ENCODE measurements around the gene MYT1.
"Not testable (repeated sequence)": the region's sequence is repeated elsewhere in the genome, so short reads cannot be mapped to it uniquely, and the experiment has no call there.

Gene MYT1

DNA sequence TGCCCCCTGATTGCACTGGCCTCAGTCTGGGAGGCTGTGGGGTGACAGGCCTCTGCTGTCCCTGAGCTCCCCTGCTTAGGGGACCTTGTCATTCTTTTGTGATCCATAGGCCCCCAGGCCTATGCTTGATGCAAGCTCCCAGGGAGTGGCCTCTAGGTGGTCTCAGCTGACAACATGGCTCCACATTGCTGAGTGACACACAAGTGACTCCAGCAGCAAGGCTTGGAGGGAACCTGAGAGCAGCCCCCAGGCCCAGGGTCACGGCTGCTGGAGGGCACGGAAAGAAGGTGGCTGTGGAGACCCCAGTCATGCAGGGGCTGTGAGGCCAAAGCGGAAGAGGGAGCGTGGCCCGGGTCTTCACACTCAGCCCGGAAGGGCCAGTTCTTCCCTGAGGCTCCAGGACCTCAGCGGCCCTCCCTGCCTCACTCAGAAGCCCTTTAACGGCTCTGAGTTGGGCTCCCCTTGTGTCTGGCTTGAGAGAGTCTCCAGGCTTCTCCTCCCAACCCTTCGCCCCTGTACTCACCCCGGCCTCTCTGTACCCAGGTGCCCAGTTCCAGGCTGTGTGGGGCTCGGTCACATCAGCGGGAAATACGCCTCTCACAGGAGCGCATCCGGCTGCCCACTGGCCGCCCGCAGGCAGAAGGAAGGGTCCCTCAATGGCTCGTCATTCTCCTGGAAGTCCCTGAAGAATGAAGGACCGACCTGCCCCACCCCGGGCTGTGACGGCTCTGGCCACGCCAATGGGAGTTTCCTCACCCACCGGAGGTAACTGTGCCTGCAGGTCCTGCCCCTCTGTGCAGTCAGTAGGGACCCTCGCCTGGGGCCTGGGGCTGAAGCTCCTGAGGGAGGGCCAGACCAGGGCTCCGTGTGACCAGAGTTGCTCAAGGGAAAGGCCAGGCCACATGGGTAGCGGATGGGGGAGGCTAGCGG lies 67.6 kb downstream of the MYT1 start:
- DNase-seq (ENCODE audit: low read depth in 2 of 2), result no peak

DNA sequence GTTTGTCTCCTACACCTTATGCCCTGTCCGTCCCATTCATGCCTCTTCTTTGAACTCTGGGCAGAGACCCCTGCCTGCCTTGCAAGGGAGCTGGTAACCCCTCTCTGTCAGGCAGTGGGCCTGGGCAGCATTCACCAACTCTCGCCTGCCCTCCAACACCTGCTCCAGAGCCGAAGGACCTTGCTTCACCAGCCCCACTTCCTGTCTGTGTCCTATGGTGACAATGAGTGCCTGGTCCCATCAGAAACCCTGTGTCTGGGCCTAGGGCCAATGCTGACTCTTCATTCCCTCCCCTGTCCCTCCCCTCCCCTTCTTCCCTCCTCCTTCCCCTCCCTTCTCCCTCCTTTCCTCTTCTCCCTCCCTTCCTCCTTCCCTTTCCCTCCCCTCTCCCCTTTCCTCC lies 68.5 kb downstream of the MYT1 start:
- DNase-seq (ENCODE audit: low read depth in 2 of 2), result no peak

DNA sequence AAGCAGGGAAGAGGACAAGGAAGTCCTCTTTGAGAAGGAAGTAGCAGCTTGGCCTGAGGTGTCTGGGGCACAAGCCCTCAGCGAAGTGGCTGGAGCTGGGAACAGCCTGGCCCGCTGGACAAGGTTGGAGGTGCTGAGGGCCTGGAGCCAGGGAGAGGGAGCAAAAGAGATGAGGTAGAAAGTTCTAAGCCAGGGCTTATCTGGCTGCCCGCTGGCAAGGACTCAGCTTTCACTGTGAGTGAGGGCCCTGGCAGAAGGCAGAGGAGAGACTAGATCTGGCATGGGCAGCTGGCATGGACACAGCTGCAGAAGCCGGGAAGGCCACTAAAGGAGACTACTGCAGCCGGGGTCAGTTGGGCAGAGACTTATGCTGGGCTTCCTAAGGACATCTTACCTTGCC lies 69.5 kb downstream of the MYT1 start:
- DNase-seq (ENCODE audit: low read depth in 2 of 2), result no peak

DNA sequence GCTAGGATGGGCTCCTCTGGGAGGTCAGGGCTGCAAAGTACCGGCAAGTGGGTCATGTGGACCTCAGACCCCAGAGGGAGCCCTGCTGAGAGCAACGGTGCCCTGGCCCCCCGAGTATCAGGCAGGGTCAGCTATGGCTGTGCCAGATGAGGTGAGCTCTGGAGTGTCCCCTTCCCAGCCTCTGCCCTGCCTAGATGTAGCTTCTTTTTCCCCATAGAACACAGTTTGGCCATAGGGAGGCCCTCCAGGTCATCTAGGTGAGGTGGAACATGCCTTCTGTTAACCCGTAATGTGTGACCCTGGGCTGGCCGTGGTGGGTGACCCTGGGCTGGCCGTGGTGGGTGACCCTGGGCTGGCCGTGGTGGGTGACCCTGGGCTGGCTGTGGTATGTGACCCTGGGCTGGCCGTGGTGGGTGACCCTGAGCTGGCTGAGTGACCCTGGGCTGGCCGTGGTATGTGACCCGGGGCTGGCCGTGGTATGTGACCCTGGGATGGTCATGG lies 70.1 kb downstream of the MYT1 start:
- DNase-seq (ENCODE audit: low read depth in 2 of 2), result no peak

DNA sequence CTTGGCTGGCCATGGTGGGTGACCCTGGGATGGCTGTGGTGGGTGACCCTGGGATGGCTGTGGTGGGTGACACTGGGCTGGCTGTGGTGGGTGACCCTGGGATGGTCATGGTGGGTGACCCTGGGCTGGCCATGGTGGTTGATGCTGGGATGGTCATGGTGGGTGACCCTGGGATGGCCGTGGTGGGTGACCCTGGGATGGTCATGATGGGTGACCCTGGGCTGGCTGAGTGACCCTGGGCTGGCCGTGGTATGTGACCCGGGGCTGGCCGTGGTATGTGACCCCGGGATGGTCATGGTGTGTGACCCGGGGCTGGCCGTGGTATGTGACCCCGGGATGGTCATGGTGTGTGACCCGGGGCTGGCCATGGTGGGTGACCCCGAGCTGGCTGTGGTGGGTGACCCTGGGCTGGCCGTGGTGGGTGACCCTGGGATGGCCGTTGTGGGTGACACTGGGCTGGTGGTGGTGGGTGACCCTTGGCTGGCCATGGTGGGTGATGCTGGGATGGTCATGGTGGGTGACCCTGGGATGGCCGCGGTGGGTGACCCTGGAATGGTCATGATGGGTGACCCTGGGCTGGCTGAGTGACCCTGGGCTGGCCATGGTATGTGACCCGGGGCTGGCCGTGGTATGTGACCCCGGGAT lies 70.8 kb downstream of the MYT1 start:
- not testable (repeated sequence) for DNase-seq (ENCODE audit: low read depth in 2 of 2)

DNA sequence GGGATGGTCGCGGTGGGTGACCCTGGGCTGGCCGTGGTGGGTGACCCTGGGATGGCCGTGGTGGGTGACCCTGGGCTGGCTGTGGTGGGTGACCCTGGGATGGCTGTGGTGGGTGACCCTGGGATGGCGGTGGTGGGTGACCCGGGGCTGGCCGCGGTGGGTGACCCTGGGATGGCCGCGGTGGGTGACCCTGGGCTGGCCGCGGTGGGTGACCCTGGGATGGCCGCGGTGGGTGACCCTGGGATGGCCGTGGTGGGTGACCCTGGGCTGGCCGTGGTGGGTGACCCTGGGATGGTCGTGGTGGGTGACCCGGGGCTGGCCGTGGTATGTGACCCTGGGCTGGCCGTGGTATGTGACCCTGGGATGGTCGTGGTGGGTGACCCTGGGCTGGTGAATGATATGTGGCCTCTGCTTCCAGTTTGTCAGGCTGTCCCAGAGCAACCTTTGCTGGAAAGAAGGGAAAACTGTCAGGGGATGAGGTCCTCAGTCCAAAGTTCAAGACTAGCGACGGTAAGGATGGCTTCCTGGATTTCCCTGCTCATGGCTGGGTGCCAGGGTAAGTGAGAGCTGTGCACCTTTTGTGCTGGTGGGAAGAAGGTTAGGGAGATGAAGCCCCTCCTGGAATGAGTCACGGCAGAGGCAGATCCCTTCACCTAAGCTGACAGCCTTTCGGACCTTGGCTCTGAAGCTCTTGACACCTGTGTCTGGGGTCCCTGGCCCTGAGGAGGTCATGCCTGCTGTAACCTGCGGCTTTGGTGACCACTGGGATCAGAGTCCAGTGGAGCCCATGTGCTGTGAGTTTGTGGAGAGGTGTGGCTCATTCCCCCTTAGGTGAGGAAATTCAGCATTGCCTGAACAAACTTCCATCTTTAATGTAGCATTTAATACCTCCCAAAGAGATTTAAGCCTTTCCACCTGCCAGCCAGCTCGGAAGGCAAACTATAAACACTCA lies 72.2 kb downstream of the MYT1 start:
- no peak for DNase-seq (ENCODE audit: low read depth in 2 of 2)

DNA sequence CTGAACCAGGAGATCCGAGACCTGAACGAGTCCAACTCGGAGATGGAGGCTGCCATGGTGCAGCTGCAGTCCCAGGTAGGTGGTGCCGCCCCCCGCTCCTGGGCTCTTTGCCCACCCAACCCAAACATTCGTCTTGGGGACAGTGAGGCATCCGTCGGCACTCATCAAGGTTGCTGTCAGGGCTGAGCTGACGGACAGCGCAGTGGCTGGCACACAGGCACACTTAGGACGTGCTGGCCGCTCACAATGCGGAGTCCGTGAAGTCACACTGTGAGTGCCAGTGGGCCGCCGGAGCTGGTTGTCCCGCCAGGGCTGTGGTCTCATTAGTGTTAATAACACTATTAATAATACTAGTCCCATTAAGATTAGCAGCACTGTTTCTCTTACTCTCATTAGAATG lies 73.1 kb downstream of the MYT1 start:
- no peak for DNase-seq (ENCODE audit: low read depth in 2 of 2)

DNA sequence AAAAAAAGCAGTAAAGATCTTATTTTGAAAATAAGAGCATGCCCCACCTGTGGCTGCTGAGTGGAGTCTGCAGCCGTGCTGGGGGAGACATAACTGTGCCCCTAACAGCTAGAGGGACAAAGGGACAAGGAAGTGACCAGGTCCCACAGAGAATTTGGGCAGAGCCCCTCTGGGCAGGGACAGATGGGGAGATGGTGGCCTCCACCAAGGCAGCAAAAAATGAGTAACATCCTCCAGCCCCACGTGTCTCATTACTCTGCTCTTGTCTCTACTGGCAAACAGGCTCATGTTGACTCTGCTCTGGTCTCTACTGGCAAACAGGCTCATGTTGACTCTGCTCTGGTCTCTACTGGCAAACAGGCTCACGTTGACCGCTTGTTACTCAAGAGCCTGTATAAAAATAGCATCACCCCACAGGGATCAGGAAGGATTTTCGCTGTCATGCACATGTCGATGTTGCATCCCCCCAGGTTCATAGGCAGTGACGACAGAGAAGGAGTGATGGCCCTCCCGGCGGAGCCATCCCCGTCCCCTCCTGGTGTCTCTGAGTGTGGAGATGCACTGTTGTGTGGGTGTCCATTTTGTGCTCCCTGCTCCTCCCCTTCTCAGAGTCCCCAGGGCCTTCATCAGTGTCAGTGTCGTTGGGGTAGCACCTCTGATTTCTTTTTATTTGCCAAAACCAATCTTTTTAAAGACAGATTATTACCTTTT lies 74.0 kb downstream of the MYT1 start:
- DNase-seq (ENCODE audit: low read depth in 2 of 2), result no peak

DNA sequence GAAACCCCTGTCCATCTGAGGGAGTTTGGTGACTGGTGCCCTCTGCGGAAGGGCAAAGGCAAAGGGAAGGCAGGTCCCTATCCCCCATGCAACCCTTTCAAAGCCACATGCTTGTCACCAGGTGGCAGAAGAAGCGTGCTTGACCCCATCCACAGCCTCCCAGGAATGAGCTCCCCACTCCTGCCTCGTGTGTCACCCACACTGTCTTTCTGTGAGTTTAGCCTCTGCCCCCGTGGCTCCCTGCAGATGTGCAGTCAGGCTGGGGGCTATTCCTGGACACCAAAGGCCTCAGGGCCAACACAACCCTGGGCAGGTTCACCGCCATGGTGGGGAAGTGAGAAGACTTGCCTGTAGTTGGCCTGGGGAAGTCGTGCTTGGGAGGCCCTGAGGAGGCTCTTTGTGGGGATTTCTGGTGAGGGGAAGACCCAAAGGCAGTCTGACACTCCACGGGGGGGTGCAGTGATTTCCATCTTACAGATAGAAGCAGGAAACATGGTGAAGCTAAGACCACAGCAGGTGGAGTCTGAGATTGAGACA lies 74.7 kb downstream of the MYT1 start:
- no peak for DNase-seq (ENCODE audit: low read depth in 2 of 2)

DNA sequence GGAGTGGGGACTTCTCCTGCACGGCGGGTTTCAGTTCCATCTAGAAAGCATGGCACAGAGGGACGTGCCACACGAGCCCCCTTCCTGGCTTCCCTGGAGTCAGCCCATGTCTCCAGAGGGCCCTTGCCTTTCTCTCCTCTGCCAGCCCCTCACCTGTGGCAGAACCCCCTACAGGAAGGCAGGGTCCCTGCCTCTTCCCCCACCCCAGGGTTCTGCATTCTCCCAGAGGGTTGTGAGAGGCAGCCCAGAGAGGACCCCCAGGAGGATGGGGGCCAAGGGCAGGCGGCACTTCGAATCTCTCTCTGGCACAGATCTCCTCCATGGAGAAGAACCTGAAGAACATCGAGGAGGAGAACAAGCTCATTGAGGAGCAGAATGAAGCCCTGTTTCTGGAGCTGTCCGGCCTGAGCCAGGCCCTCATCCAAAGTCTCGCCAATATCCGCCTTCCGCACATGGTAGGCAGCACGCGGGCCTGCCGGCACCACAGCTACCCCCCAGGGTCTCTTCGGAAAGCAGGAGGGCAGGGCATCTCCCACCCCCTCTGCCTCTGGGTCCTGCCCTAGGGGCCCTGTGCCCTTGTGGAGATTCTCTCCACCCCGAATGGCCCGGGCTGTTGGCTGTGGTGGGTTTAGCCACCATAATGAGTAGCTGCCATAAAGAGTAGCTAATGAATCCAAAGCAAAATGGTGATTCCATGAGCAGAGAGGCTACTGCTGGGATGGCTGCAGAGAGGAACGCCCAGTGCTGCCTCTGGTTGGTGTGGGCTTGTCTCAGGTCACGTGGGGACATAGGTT lies 75.4 kb downstream of the MYT1 start:
- DNase-seq (ENCODE audit: low read depth in 2 of 2), result no peak

DNA sequence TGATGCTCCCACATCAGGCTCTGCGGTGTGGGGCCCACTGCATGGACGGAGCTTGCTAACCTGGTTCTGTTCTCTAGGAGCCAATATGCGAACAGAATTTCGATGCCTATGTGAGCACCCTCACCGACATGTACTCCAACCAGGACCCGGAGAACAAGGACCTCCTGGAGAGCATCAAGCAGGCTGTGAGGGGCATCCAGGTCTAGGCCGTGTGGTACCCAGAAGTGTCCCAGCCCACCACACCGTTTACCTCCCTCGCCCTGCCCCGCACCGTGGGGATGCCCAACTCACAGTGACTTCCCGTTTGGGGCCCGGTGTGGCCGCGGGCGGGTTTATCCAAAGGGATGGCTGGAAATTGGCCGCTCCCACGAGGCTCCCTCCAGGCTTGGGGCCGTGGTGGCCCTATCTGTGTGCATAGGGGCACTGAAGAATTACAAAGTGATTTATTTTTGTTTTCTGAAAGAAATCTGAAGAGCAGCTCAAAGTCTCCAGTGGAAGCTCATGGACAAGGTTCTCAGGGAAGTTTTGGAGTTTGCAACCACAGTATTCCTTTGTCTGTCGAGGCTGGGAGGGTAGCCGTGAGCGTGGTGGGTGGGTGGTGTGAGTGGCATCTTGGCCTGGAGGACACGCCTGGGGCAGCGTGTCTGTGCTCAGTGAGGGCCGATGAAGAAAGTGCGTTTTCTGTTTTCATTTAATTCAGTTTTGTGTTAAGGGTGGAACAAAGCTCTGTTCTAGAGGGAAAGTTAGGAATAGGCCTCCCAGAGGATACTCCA lies 76.2 kb downstream of the MYT1 start:
- DNase-seq (ENCODE audit: low read depth in 2 of 2), result no peak

DNA sequence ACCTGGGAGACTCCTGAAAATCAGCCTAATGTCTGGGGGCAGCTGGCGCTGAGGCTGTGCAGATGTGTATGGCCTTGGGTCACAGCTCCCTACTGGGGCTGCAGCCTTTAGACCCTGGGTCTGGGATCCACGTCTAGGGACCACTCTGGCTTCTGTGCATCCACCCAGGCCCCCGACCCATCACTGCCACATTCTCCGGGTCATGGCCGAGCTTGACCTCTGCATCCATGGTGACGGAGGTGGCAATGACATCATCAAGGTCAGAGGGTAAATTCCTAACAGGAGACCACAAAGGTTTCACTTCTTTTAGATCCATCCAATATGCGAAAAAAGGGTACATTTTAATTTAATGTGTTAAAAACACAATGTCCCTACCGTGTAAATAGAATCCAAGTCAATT lies 76.8 kb downstream of the MYT1 start:
- no peak for DNase-seq (ENCODE audit: low read depth in 2 of 2)

DNA sequence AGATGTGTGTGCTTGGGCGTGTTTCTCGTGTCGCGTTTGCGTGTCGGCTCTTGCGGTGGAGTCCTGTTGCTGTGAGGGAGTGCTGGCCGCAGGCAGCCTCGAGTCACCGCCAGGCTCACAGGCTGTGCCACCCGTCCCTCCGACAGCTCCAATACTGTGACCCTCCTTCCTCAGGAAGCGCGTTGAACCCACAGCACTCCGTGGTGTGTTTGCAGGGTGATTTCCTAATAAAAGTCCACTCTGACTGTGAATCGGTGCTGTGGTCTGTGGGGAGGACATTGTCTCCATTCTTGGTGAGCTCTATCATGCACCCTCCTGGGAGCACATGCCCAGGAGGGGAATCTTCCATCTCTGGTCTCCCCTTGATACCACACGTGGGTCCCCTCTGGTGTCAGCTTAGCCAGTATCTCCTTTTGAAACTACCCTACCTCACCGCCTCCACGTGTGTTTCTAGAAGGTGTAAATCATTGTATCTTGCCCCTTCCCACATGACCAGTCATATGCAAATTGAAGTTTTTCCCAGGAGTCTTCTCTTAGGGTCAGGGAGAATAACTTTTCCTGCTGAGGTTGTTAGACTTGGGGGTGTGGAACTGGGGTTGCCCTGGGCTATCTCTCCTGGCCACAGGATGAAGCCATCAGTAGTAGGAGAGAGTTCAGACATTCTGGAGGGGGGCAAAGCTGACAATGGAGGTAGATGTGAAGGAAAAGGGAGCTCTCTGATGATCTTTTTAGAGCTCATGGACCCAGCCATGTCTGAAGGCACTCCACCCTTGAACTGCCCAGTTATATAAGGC lies 77.9 kb downstream of the MYT1 start:
- no peak for DNase-seq (ENCODE audit: low read depth in 2 of 2)

DNA sequence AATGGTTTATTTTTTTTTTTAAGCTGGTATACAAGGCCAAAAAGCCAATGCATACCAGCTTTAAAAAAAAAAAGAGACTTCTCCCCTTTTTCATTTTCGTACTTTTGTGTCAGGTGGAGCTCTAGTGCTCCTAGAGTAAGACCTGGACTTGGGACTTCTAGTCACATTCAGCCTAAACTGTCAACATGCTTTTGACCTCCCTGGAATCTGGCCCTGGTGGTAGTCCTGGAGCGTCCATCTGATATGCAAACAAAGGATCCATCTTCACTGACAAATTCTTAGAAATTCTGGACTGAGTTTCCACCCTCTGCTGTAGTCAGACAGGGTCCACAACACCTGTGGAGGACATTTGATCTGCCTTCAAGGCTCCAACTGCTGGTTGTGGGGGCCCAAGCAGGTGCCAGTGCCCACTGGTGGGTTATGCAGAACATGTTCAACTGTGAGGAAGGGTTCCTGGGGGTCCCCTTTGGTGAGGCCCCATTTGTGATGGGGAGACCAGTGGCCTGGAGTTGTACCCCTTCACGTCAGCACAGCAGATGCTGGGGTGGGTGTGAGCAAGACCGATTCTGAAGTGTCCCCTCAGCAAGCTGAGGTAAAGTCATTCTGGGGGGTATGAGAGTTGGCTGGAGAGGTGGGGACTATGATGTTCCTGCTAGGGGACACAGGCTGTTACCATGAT lies 78.7 kb downstream of the MYT1 start:
- no peak for DNase-seq (ENCODE audit: low read depth in 2 of 2)

DNA sequence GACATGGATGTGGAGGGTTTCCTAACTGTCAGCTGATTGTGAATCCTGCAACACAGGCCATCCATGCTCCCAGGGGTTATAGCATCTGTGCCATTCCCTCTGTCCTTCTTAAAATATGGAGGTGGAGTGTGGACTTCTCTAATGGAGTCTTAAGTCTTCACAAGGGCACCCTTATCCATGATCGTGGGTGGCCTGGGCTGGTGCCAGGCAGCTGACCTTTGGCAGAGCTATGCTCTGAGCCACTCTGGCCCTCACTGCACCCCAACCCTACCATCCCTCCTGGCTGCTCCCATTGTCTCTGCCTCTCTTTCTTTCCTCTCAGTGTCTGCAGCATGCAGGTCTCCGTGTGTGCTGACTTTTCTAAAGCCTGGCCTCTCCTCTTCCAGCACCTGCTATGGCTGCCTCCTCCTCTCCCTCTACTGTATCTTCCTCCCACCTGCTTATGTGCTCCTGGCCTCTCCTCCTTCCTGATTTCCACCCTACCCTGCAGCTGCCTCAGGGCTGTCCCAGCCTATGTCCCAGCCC lies 80.1 kb downstream of the MYT1 start:
- no peak for DNase-seq (ENCODE audit: low read depth in 2 of 2)

DNA sequence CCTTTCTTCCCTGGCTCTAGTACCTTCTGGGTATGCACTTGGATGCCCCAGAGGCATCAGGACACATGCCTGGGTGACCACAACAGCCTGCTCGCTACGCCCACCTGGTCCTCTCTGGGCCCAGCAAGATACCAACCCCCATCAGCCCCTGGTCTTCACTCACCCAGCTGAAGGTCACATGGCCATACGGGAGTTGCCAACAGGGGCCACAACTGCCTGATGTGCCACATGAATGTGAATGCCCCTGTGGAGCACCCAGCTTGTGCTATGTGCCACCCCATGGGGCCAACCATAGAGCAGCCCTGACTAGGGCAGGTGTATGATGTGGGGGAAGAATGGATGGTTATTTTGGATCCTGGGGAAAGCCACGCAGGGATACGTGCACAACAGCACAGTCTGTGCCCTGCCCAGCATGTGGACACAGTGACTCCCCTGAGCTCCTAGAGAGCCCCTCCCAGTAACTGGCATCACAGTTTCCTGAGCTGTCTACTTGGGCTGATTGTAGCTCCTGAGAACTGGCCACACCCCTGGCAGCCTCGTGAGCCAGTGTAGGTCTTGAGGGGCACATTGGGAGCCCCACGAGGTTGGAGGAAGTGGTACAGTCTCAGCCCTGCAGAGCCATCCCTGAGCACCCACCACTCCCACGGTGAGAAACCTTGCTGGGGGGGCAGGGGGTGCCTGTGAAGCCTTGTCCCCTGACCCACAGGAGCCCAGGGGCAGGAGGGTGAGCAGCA lies 80.8 kb downstream of the MYT1 start:
- no peak for DNase-seq (ENCODE audit: low read depth in 2 of 2)

Data from stimulated activated CD8-positive, alpha-beta memory T cell treated with anti-CD3 and anti-CD28 coated beads, Interleukin-15, amount 100 ng/mL, for 4 hours (primary cell).